Astrocyte (in vitro differentiated cells and primary cell): ENCODE results near the gene TERT. TPM values are rescaled to one million over a fixed set of nuclear protein-coding genes. Genes with fewer than 3 reads are reported as not detected.

ENCODE experiments used
- DNase-seq: peaks from one replicate; pipeline ENCODE4 v3.0.0-alpha.2; 2010; ENCODE audit warnings: low read depth
- FAIRE-seq: peaks from 2 replicates; lab custom pipeline; 2011; peaks lifted over from hg19 to GRCh38; lab: Jason Lieb, UNC
- H2AFZ ChIP-seq: 2 replicates; pipeline ENCODE4 v1.6.0; 2012; ENCODE audit warnings: low read depth, low read length, inconsistent platforms
- H3K27ac ChIP-seq: 2 replicates; pipeline ENCODE4 v1.5.1; 2011; ENCODE audit warnings: low read depth, low read length, inconsistent platforms
- H3K27me3 ChIP-seq: 2 replicates; pipeline ENCODE4 v1.6.0; 2011; ENCODE audit warnings: low read length, inconsistent platforms; ENCODE audit not compliant: insufficient read depth
- H3K36me3 ChIP-seq: 2 replicates; pipeline ENCODE4 v1.5.1; 2011; ENCODE audit warnings: low read length, inconsistent platforms; ENCODE audit not compliant: insufficient read depth
- H3K4me1 ChIP-seq: 2 replicates; pipeline ENCODE4 v1.5.1; 2011; ENCODE audit warnings: low read length, inconsistent platforms; ENCODE audit not compliant: insufficient read depth
- H3K4me2 ChIP-seq: 2 replicates; pipeline ENCODE4 v1.6.0; 2012; ENCODE audit warnings: low read length, inconsistent platforms
- H3K4me3 ChIP-seq: 2 replicates; pipeline ENCODE4 v1.5.1; 2011; ENCODE audit warnings: low read depth, mild to moderate bottlenecking, low read length, inconsistent platforms; ENCODE audit not compliant: insufficient read depth
- H3K79me2 ChIP-seq: 2 replicates; pipeline ENCODE4 v1.6.0; 2012; ENCODE audit warnings: mild to moderate bottlenecking, low read length, inconsistent platforms; ENCODE audit not compliant: insufficient read depth
- H3K9ac ChIP-seq: 2 replicates; pipeline ENCODE4 v1.6.0; 2012; ENCODE audit warnings: mild to moderate bottlenecking, low read length, inconsistent platforms
- H3K9me3 ChIP-seq: 2 replicates; pipeline ENCODE4 v1.5.1; 2012; ENCODE audit warnings: low read depth, mild to moderate bottlenecking, low read length, inconsistent platforms; ENCODE audit not compliant: insufficient read depth
- H4K20me1 ChIP-seq: 2 replicates; pipeline ENCODE4 v1.6.0; 2012; ENCODE audit warnings: low read length, inconsistent platforms; ENCODE audit not compliant: insufficient read depth
- H3K27ac Mint-ChIP-seq: one replicate; pipeline ENCODE4 v1.8.0; 2021; ENCODE audit warnings: mild to moderate bottlenecking, mixed read lengths; ENCODE audit not compliant: unreplicated experiment
- H3K27me3 Mint-ChIP-seq: one replicate; pipeline ENCODE4 v1.8.0; 2021; ENCODE audit warnings: low read depth, mixed read lengths; ENCODE audit not compliant: unreplicated experiment
- H3K36me3 Mint-ChIP-seq: one replicate; pipeline ENCODE4 v1.8.0; 2021; ENCODE audit warnings: low read depth, mixed read lengths; ENCODE audit not compliant: unreplicated experiment
- H3K4me1 Mint-ChIP-seq: one replicate; pipeline ENCODE4 v1.8.0; 2021; ENCODE audit warnings: low read depth, mixed read lengths; ENCODE audit not compliant: unreplicated experiment
- H3K4me3 Mint-ChIP-seq: one replicate; pipeline ENCODE4 v1.8.0; 2021; ENCODE audit warnings: mild to moderate bottlenecking, moderate library complexity, mixed read lengths; ENCODE audit not compliant: unreplicated experiment
- H3K9me3 Mint-ChIP-seq: one replicate; pipeline ENCODE4 v1.8.0; 2021; ENCODE audit warnings: mild to moderate bottlenecking, mixed read lengths; ENCODE audit not compliant: unreplicated experiment
- CTCF ChIP-seq: IDR thresholded peaks from 2 replicates; pipeline ENCODE4 v1.5.1; 2011; ENCODE audit warnings: low read depth, mild to moderate bottlenecking, inconsistent platforms, low read length, moderate library complexity; ENCODE audit not compliant: insufficient read depth
- EZH2 ChIP-seq: IDR thresholded peaks from 2 replicates; pipeline ENCODE4 v1.6.1; 2012; ENCODE audit warnings: mild to moderate bottlenecking, low read length, inconsistent platforms; ENCODE audit not compliant: insufficient read depth
- total RNA-seq: library from RNA; stranded (reverse); gene quantifications from 2 replicates; pipeline ENCODE4 v1.2.1, GENCODE V29; 2021

TERT gene
- total RNA-seq, 1 donor from 2014 or later, result 0.50 TPM

- Histone ChIP-seq H3K27me3 (no peaks in the 10 kb centered on the region), H3K4me2 (no peak overlapping the region), H4K20me1 (no peaks in the 10 kb centered on the region), H3K9me3 (peaks cover 11% of the 10 kb centered on the region), H3K4me1 (no peaks in the 10 kb centered on the region), H3K4me3 (no peak overlapping the region), H3K9ac (no peak overlapping the region), H3K27ac (no peak overlapping the region), H3K79me2 (no peaks in the 10 kb centered on the region), H3K36me3 (no peaks in the 10 kb centered on the region), H2AFZ (no peak overlapping the region)
- H3K4me1 Mint-ChIP-seq, result no peaks in the 10 kb centered on the region
- H3K27me3 Mint-ChIP-seq, result peaks cover 41% of the 10 kb centered on the region
- FAIRE-seq (no peak), DNase-seq (no peak)
- peaks cover 9% of the 10 kb centered on the region for H3K9me3 Mint-ChIP-seq
- no peak overlapping the region for H3K4me3 Mint-ChIP-seq
- no peak overlapping the region for H3K27ac Mint-ChIP-seq
- TF ChIP-seq EZH2 (no peak), CTCF (no peak)
- peaks cover 3% of the 10 kb centered on the region for H3K36me3 Mint-ChIP-seq
Observed at GRCh38 chr5:1216211-1216917, 78.5 kb downstream of the TERT start.

- Mint-ChIP-seq H3K27ac (no peak overlapping the region), H3K9me3 (peaks cover 9% of the 10 kb centered on the region), H3K4me3 (no peak overlapping the region), H3K4me1 (no peaks in the 10 kb centered on the region), H3K27me3 (peaks cover 39% of the 10 kb centered on the region), H3K36me3 (peaks cover 3% of the 10 kb centered on the region)
- no peaks in the 10 kb centered on the region for H4K20me1 ChIP-seq
- no peak overlapping the region for H2AFZ ChIP-seq
- no peaks in the 10 kb centered on the region for H3K27me3 ChIP-seq
- H3K9me3 ChIP-seq, result peaks cover 11% of the 10 kb centered on the region
- H3K27ac ChIP-seq, result no peak overlapping the region
- H3K9ac ChIP-seq, result no peak overlapping the region
- no peak overlapping the region for H3K4me2 ChIP-seq
- no peaks in the 10 kb centered on the region for H3K4me1 ChIP-seq
- H3K4me3 ChIP-seq, result no peak overlapping the region
- FAIRE-seq (no peak), DNase-seq (no peak)
- no peaks in the 10 kb centered on the region for H3K36me3 ChIP-seq
- no peak for TF ChIP-seq EZH2
- TF ChIP-seq CTCF, result no peak
- H3K79me2 ChIP-seq, result no peaks in the 10 kb centered on the region
Observed at GRCh38 chr5:1215320-1216096, 79.4 kb downstream of the TERT start.

- FAIRE-seq (no peak), DNase-seq (no peak)
- H3K4me1 ChIP-seq, result no peaks in the 10 kb centered on the region
- Mint-ChIP-seq H3K9me3 (peaks cover 9% of the 10 kb centered on the region), H3K4me3 (no peak overlapping the region), H3K36me3 (peaks cover 3% of the 10 kb centered on the region), H3K27ac (no peak overlapping the region), H3K27me3 (peaks cover 38% of the 10 kb centered on the region), H3K4me1 (no peaks in the 10 kb centered on the region)
- H3K27ac ChIP-seq, result no peak overlapping the region
- no peaks in the 10 kb centered on the region for H3K36me3 ChIP-seq
- no peak overlapping the region for H3K9ac ChIP-seq
- H3K27me3 ChIP-seq, result no peaks in the 10 kb centered on the region
- no peak overlapping the region for H3K4me3 ChIP-seq
- no peak overlapping the region for H3K4me2 ChIP-seq
- H3K79me2 ChIP-seq, result no peaks in the 10 kb centered on the region
- H4K20me1 ChIP-seq, result no peaks in the 10 kb centered on the region
- TF ChIP-seq EZH2 (no peak), CTCF (no peak)
- H2AFZ ChIP-seq, result no peak overlapping the region
- peaks cover 11% of the 10 kb centered on the region for H3K9me3 ChIP-seq
Observed at GRCh38 chr5:1214936-1215220, 80.0 kb downstream of the TERT start.
